Immature natural killer cell (primary cell): ENCODE measurements around the gene COPS3. TPM values are rescaled to one million over a fixed set of nuclear protein-coding genes. Genes with fewer than 3 reads are reported as not detected.

Experiments used
- DNase-seq, 3 donors: peaks; one replicate each; pipeline ENCODE4 v3.0.0; 2022; ENCODE audit warnings: mixed read lengths in 1 of 3
- H3K27ac Mint-ChIP-seq, 6 donors: one replicate each; pipeline ENCODE4 v1.8.0; 2020; ENCODE audit warnings: mixed read lengths in 6 of 6, mild to moderate bottlenecking in 5 of 6, inconsistent platforms in 4 of 6, moderate library complexity in 3 of 6
- H3K27me3 Mint-ChIP-seq, 3 donors: one replicate each; pipeline ENCODE4 v1.8.0; 2020 to 2021; ENCODE audit warnings: low read depth in 3 of 3, mild to moderate bottlenecking in 3 of 3, mixed read lengths in 3 of 3, moderate library complexity in 3 of 3, inconsistent platforms in 1 of 3
- H3K36me3 Mint-ChIP-seq, 3 donors: one replicate each; pipeline ENCODE4 v1.8.0; 2020; ENCODE audit warnings: mixed read lengths in 3 of 3, inconsistent platforms in 2 of 3, mild to moderate bottlenecking in 2 of 3
- H3K4me1 Mint-ChIP-seq, 2 donors: one replicate each; pipeline ENCODE4 v1.8.0; 2020; ENCODE audit warnings: inconsistent platforms in 2 of 2, mild to moderate bottlenecking in 2 of 2, mixed read lengths in 2 of 2, moderate library complexity in 1 of 2
- H3K4me3 Mint-ChIP-seq, 5 donors: one replicate each; pipeline ENCODE4 v1.8.0; 2020; ENCODE audit warnings: mild to moderate bottlenecking in 5 of 5, mixed read lengths in 5 of 5, inconsistent platforms in 3 of 5, moderate library complexity in 3 of 5
- H3K9me3 Mint-ChIP-seq, 6 donors: one replicate each; pipeline ENCODE4 v1.8.0; 2020; ENCODE audit warnings: mild to moderate bottlenecking in 6 of 6, mixed read lengths in 6 of 6, inconsistent platforms in 4 of 6, moderate library complexity in 3 of 6
- polyA plus RNA-seq, 3 donors: library from polyadenylated mRNA; unstranded; fragments of 300-500 nt; fragmentation: Illumina TruSeq; gene quantifications; one replicate each; pipeline ENCODE4 v1.2.3, GENCODE V29; 2021

Gene COPS3
- polyA plus RNA-seq, 3 donors from 2014 or later: 93.7 to 120 (median 95.9) TPM

GRCh38 chr17:17214646-17215436 is 66.2 kb downstream of the COPS3 start:
- DNase-seq: no peak
- no peaks in the 10 kb centered on the region for H3K27me3 Mint-ChIP-seq
- no peaks in the 10 kb centered on the region for H3K4me1 Mint-ChIP-seq

GRCh38 chr17:17213775-17214174 is 67.3 kb downstream of the COPS3 start:
- no peaks in the 10 kb centered on the region for H3K27me3 Mint-ChIP-seq
- H3K36me3 Mint-ChIP-seq: peaks cover 15 to 23% (median 19%) of the 10 kb centered on the region in 3 donors
- H3K27ac Mint-ChIP-seq: no peak overlapping the region
- no peak for DNase-seq
- H3K4me3 Mint-ChIP-seq: no peak overlapping the region
- H3K9me3 Mint-ChIP-seq: no peaks in the 10 kb centered on the region
- no peaks in the 10 kb centered on the region for H3K4me1 Mint-ChIP-seq

More at GRCh38 chr17:17214646-17215436, 66.2 kb downstream of the COPS3 start:
- H3K36me3 Mint-ChIP-seq: peaks cover 15 to 23% (median 22%) of the 10 kb centered on the region in 3 donors
- no peaks in the 10 kb centered on the region for H3K9me3 Mint-ChIP-seq
- no peak overlapping the region for H3K4me3 Mint-ChIP-seq
- H3K27ac Mint-ChIP-seq: peak overlapping the region in 1 of 6 donors; percentile 34

GRCh38 chr17:17207998-17208397 is 73.0 kb downstream of the COPS3 start:
- peak in 2 of 3 donors; percentile 29 to 32 for DNase-seq
- peaks cover 39 to 43% of the 10 kb centered on the region in 2 donors for H3K4me1 Mint-ChIP-seq
- no peaks in the 10 kb centered on the region for H3K9me3 Mint-ChIP-seq
- H3K36me3 Mint-ChIP-seq: peaks cover 0 to 4% (median 4%) of the 10 kb centered on the region in 3 donors
- H3K27me3 Mint-ChIP-seq: peaks cover 5 to 19% (median 10%) of the 10 kb centered on the region in 3 donors
- no peak overlapping the region for H3K4me3 Mint-ChIP-seq
- H3K27ac Mint-ChIP-seq: peak overlapping the region in 4 of 6 donors; percentile 28 to 62 (median 57)

- Mint-ChIP-seq H3K4me3 (peak overlapping the region; percentile 42 to 70 (median 53)), H3K36me3 (peaks cover 0 to 3% (median 0%) of the 10 kb centered on the region in 3 donors), H3K9me3 (no peaks in the 10 kb centered on the region), H3K27ac (peak overlapping the region in 5 of 6 donors; percentile 12 to 82 (median 76)), H3K27me3 (peaks cover 5 to 19% (median 10%) of the 10 kb centered on the region in 3 donors), H3K4me1 (peaks cover 45 to 53% of the 10 kb centered on the region in 2 donors)
- no peak for DNase-seq
These were observed 74.1 kb downstream of the COPS3 start for GRCh38 chr17:17206913-17207335.

- Mint-ChIP-seq H3K4me3 (peak within 1 kb of the TSS; percentile 72 to 90 (median 83)), H3K36me3 (peaks cover 0 to 3% (median 0%) of the 10 kb centered on the region in 3 donors)
These were observed 74.7 kb downstream of the COPS3 start, which contains the start of gene PLD6 for GRCh38 chr17:17206124-17206912. TSS of gene PLD6 (minus strand) at chr17:17206333. CDS start at chr17:17206286, 47 bp downstream.

GRCh38 chr17:17205368-17206123 is 75.5 kb downstream of the COPS3 start:
- DNase-seq: peak; percentile 27 to 42 (median 30)
- Mint-ChIP-seq H3K9me3 (no peaks in the 10 kb centered on the region), H3K4me1 (peaks cover 45 to 53% of the 10 kb centered on the region in 2 donors), H3K27me3 (peaks cover 5 to 19% (median 10%) of the 10 kb centered on the region in 3 donors), H3K36me3 (peaks cover 0 to 3% (median 0%) of the 10 kb centered on the region in 3 donors), H3K4me3 (peak overlapping the region; percentile 72 to 90 (median 83)), H3K27ac (peak overlapping the region; percentile 60 to 87 (median 72))

More at GRCh38 chr17:17206124-17206912, 74.7 kb downstream of the COPS3 start, which contains the start of gene PLD6:
- Mint-ChIP-seq H3K27ac (peak within 1 kb of the TSS; percentile 60 to 87 (median 77)), H3K9me3 (no peaks in the 10 kb centered on the region), H3K27me3 (peaks cover 5 to 19% (median 10%) of the 10 kb centered on the region in 3 donors), H3K4me1 (peaks cover 45 to 53% of the 10 kb centered on the region in 2 donors)
- peak; percentile 87 to 92 (median 87) for DNase-seq

GRCh38 chr17:17204635-17205231 is 76.3 kb downstream of the COPS3 start:
- H3K4me3 Mint-ChIP-seq: peak overlapping the region; percentile 72 to 90 (median 83)
- H3K27me3 Mint-ChIP-seq: peaks cover 5 to 21% (median 10%) of the 10 kb centered on the region in 3 donors
- no peaks in the 10 kb centered on the region for H3K9me3 Mint-ChIP-seq

GRCh38 chr17:17204041-17204591 is 76.9 kb downstream of the COPS3 start:
- H3K4me3 Mint-ChIP-seq: peak overlapping the region; percentile 72 to 90 (median 83)

More at GRCh38 chr17:17204635-17205231, 76.3 kb downstream of the COPS3 start:
- Mint-ChIP-seq H3K4me1 (peaks cover 45 to 53% of the 10 kb centered on the region in 2 donors), H3K36me3 (peaks cover 0 to 5% (median 3%) of the 10 kb centered on the region in 3 donors), H3K27ac (peak overlapping the region; percentile 50 to 85 (median 72))
- DNase-seq: peak in 1 of 3 donors; percentile 10

GRCh38 chr17:17203173-17203730 is 77.8 kb downstream of the COPS3 start:
- Mint-ChIP-seq H3K4me1 (peaks cover 45 to 53% of the 10 kb centered on the region in 2 donors), H3K27me3 (peaks cover 5 to 21% (median 10%) of the 10 kb centered on the region in 3 donors), H3K9me3 (no peaks in the 10 kb centered on the region), H3K36me3 (peaks cover 0 to 5% (median 3%) of the 10 kb centered on the region in 3 donors), H3K27ac (peak overlapping the region in 5 of 6 donors; percentile 34 to 85 (median 68)), H3K4me3 (peak overlapping the region; percentile 72 to 90 (median 83))
- no peak for DNase-seq

More at GRCh38 chr17:17204041-17204591, 76.9 kb downstream of the COPS3 start:
- H3K27ac Mint-ChIP-seq: peak overlapping the region; percentile 60 to 88 (median 80)
- H3K27me3 Mint-ChIP-seq: peaks cover 5 to 21% (median 10%) of the 10 kb centered on the region in 3 donors
- peaks cover 0 to 5% (median 3%) of the 10 kb centered on the region in 3 donors for H3K36me3 Mint-ChIP-seq
- DNase-seq: peak; percentile 57 to 70 (median 60)
- peaks cover 45 to 53% of the 10 kb centered on the region in 2 donors for H3K4me1 Mint-ChIP-seq
- no peaks in the 10 kb centered on the region for H3K9me3 Mint-ChIP-seq

- Mint-ChIP-seq H3K9me3 (no peaks in the 10 kb centered on the region), H3K4me3 (no peak overlapping the region), H3K4me1 (peaks cover 38 to 40% of the 10 kb centered on the region in 2 donors), H3K36me3 (peaks cover 0 to 5% (median 3%) of the 10 kb centered on the region in 3 donors), H3K27ac (no peak overlapping the region), H3K27me3 (peaks cover 5 to 20% (median 10%) of the 10 kb centered on the region in 3 donors)
- no peak for DNase-seq
These were observed 79.1 kb downstream of the COPS3 start for GRCh38 chr17:17201907-17202306.

- Mint-ChIP-seq H3K36me3 (peaks cover 0 to 5% (median 3%) of the 10 kb centered on the region in 3 donors), H3K4me1 (peaks cover 34 to 38% of the 10 kb centered on the region in 2 donors), H3K4me3 (no peak overlapping the region), H3K27me3 (peaks cover 4 to 14% (median 5%) of the 10 kb centered on the region in 3 donors), H3K9me3 (no peaks in the 10 kb centered on the region), H3K27ac (no peak overlapping the region)
- no peak for DNase-seq
These were observed 79.8 kb downstream of the COPS3 start for GRCh38 chr17:17201271-17201670.

GRCh38 chr17:17200831-17201230 is 80.2 kb downstream of the COPS3 start:
- Mint-ChIP-seq H3K4me3 (no peak overlapping the region), H3K36me3 (peaks cover 0 to 5% (median 3%) of the 10 kb centered on the region in 3 donors), H3K4me1 (peaks cover 34 to 38% of the 10 kb centered on the region in 2 donors), H3K27me3 (peaks cover 2 to 11% (median 4%) of the 10 kb centered on the region in 3 donors), H3K9me3 (no peaks in the 10 kb centered on the region), H3K27ac (no peak overlapping the region)
- no peak for DNase-seq
